Liver (tissue), 9 donors: Measurements from ENCODE around the gene TCERG1. TPM values are rescaled to one million over a fixed set of nuclear protein-coding genes. Genes with fewer than 3 reads are reported as not detected.

Experiments
- DNase-seq: peaks from one replicate; pipeline ENCODE4 v3.0.0-alpha.2; 2017; ENCODE audit warnings: low spot score
- H3K27ac ChIP-seq, 2 donors: one replicate each; pipeline ENCODE4 v1.7.0; 2013; ENCODE audit warnings: inconsistent platforms in 2 of 2, low read length in 2 of 2, control low read depth in 1 of 2, low read depth in 1 of 2, mild to moderate bottlenecking in 1 of 2
- H3K27me3 ChIP-seq, 4 donors: one replicate each; pipeline versions ENCODE4 v1.6.1 to v1.7.0; 2013; ENCODE audit warnings: low read length in 3 of 4, inconsistent platforms in 1 of 4, mild to moderate bottlenecking in 1 of 4, moderate library complexity in 1 of 4; ENCODE audit not compliant: control insufficient read depth in 4 of 4, insufficient read depth in 4 of 4
- H3K36me3 ChIP-seq, 4 donors: one replicate each; pipeline versions ENCODE4 v1.6.1 to v1.7.0; 2013; ENCODE audit warnings: low read length in 3 of 4, mild to moderate bottlenecking in 3 of 4, low read depth in 1 of 4, moderate library complexity in 1 of 4; ENCODE audit not compliant: control insufficient read depth in 4 of 4, insufficient read depth in 3 of 4
- H3K4me1 ChIP-seq, 4 donors: one replicate each; pipeline versions ENCODE4 v1.6.1 to v1.7.0; 2013; ENCODE audit warnings: low read length in 3 of 4, mild to moderate bottlenecking in 3 of 4, moderate library complexity in 1 of 4; ENCODE audit not compliant: control insufficient read depth in 4 of 4, insufficient read depth in 4 of 4
- H3K4me3 ChIP-seq, 3 donors: one replicate each; pipeline versions ENCODE4 v1.6.1 to v1.7.0; 2013; ENCODE audit warnings: low read length in 3 of 3, control low read depth in 1 of 3, low read depth in 1 of 3, mild to moderate bottlenecking in 1 of 3
- H3K9ac ChIP-seq, 2 donors: one replicate each; pipeline ENCODE4 v1.7.0; 2013; ENCODE audit warnings: low read length in 2 of 2, mild to moderate bottlenecking in 2 of 2, moderate library complexity in 2 of 2, control low read depth in 1 of 2, low read depth in 1 of 2
- H3K9me3 ChIP-seq, 4 donors: one replicate each; pipeline versions ENCODE4 v1.6.1 to v1.7.0; 2013; ENCODE audit warnings: low read length in 3 of 4; ENCODE audit not compliant: control insufficient read depth in 4 of 4
- EGR1 ChIP-seq, 2 donors: IDR thresholded peaks; 2 replicates each; pipeline ENCODE4 v1.6.1; 2016 to 2018; ENCODE audit warnings: antibody characterized with exemption in 2 of 2, low read depth in 2 of 2
- FOXA2 ChIP-seq: IDR thresholded peaks from 2 replicates; pipeline ENCODE4 v1.6.1; 2016; ENCODE audit warnings: antibody characterized with exemption
- GABPA ChIP-seq, 2 donors: IDR thresholded peaks in 1 of 2; conservative IDR thresholded peaks in 1 of 2; 2 replicates each; pipeline ENCODE4 v1.6.1; 2016; ENCODE audit warnings: antibody characterized with exemption in 2 of 2, mild to moderate bottlenecking in 1 of 2, moderate library complexity in 1 of 2
- HNF4A ChIP-seq, 2 donors: conservative IDR thresholded peaks; 2 replicates each; pipeline ENCODE4 v1.6.1; 2016; ENCODE audit warnings: antibody characterized with exemption in 2 of 2, mild to moderate bottlenecking in 2 of 2
- HNF4G ChIP-seq: IDR thresholded peaks from 2 replicates; pipeline ENCODE4 v1.6.1; 2016; ENCODE audit warnings: antibody characterized with exemption
- JUND ChIP-seq, 2 donors: IDR thresholded peaks; 2 replicates each; pipeline ENCODE4 v1.6.1; 2016; ENCODE audit warnings: antibody characterized with exemption in 2 of 2
- NR2F2 ChIP-seq: IDR thresholded peaks from 2 replicates; pipeline ENCODE4 v1.6.1; 2016; ENCODE audit warnings: antibody characterized with exemption
- RAD21 ChIP-seq, 2 donors: IDR thresholded peaks; 2 replicates each; pipeline ENCODE4 v1.6.1; 2016; ENCODE audit warnings: antibody characterized with exemption in 2 of 2, mild to moderate bottlenecking in 2 of 2
- RXRA ChIP-seq, 2 donors: IDR thresholded peaks; 2 replicates each; pipeline ENCODE4 v1.6.1; 2017 to 2018; ENCODE audit warnings: antibody characterized with exemption in 2 of 2, mild to moderate bottlenecking in 1 of 2
- WGBS: extraction: QIAGEN DNeasy Blood & Tissue Kit; methylation state at CpG from one replicate; pipeline ENCODE4 v1.1.7; 2013; 5-methylcytosine and 5-hydroxymethylcytosine counted together
- polyA plus RNA-seq, 2 donors: library from polyadenylated mRNA; stranded (reverse) in 1 of 2; unstranded in 1 of 2; fragments of 200-250 nt in 1 of 2; fragments of >200 nt in 1 of 2; fragmentation: Nextera tagmentation in 1 of 2; extraction: Ambion mirVana in 1 of 2; gene quantifications; one replicate each; pipeline versions ENCODE4 v1.2.1 to v1.2.3, GENCODE V29; 2013 to 2015
- total RNA-seq, 2 donors: library from RNA; depleted of rRNA; stranded (reverse); fragments of >200 nt; gene quantifications; one replicate each; pipeline ENCODE4 v1.2.3, GENCODE V29; 2014
- TF ChIP-seq, protein P1 (sequence below): fragments of 150-350 bp; IDR thresholded peaks from 2 replicates; pipeline ENCODE4 v1.5.1; 2017; ENCODE audit warnings: improper control_type of control experiment, low read depth, low read length; ENCODE audit not compliant: missing input control
- TF ChIP-seq, protein P2 (sequence below): IDR thresholded peaks from 2 replicates; pipeline ENCODE4 v1.6.1; 2016; ENCODE audit warnings: antibody characterized with exemption
- TF ChIP-seq, protein P3 (sequence below): IDR thresholded peaks from 2 replicates; pipeline ENCODE4 v1.6.1; 2016; ENCODE audit warnings: antibody characterized with exemption, mild to moderate bottlenecking
- TF ChIP-seq, protein P4 (sequence below): IDR thresholded peaks from 2 replicates; pipeline ENCODE4 v1.6.1; 2016; ENCODE audit warnings: antibody characterized with exemption
- TF ChIP-seq, protein P5 (sequence below): IDR thresholded peaks from 2 replicates; pipeline ENCODE4 v1.6.1; 2016; ENCODE audit warnings: antibody characterized with exemption
- donor health status: healthy.
- donor health status: healthy.
- donor health status: healthy.
- donor health status: healthy.
- donor health status: healthy.

The TCERG1 gene
- total and polyA plus RNA-seq, 4 donors = 7.8 to 26.6 (median 16.0) TPM

DNA sequence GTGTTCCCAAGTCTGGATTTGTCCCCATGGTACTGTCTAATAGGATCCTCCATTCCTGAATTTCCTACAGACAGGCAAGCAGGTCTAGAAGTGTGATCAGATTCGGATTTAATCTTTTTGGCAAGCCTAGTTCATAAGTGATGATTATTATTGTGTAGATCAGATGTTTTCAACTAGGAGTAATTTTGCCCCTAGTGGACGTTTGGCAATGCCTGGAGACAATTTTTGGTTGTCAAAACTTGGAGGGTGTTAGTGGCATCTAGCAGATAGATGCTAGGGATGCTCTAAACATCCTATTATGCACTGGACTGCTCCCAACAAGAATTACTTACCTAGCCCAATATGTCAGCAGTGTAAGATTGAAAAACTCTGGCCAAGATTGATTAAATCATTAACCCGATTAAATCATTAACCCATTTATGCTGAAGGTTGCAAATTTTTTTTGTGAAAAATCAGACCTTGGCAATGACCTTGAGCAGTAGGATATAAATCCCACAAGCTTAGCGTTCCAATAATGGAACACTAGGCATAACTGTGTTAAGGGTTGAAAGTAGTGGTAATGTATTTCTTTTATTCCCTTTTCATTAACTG lies 28.2 kb downstream of the TCERG1 start:
- Histone ChIP-seq H3K9ac (no peak overlapping the region), H3K27ac (no peak overlapping the region), H3K4me3 (no peak overlapping the region), H3K36me3 (peaks cover 4 to 38% (median 31%) of the 10 kb centered on the region in 4 donors), H3K4me1 (peaks cover 0 to 2% (median 1%) of the 10 kb centered on the region in 4 donors), H3K9me3 (no peaks in the 10 kb centered on the region), H3K27me3 (no peaks in the 10 kb centered on the region)
- WGBS = 80% methylated on average over 4 of the region's 4 CpGs
- no peak for DNase-seq
- TF ChIP-seq, protein P1, sequence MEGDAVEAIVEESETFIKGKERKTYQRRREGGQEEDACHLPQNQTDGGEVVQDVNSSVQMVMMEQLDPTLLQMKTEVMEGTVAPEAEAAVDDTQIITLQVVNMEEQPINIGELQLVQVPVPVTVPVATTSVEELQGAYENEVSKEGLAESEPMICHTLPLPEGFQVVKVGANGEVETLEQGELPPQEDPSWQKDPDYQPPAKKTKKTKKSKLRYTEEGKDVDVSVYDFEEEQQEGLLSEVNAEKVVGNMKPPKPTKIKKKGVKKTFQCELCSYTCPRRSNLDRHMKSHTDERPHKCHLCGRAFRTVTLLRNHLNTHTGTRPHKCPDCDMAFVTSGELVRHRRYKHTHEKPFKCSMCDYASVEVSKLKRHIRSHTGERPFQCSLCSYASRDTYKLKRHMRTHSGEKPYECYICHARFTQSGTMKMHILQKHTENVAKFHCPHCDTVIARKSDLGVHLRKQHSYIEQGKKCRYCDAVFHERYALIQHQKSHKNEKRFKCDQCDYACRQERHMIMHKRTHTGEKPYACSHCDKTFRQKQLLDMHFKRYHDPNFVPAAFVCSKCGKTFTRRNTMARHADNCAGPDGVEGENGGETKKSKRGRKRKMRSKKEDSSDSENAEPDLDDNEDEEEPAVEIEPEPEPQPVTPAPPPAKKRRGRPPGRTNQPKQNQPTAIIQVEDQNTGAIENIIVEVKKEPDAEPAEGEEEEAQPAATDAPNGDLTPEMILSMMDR = no peak
- TF ChIP-seq HNF4A (conservative IDR thresholded peaks at IDR 0.05) = no peak
- TF ChIP-seq, protein P2, sequence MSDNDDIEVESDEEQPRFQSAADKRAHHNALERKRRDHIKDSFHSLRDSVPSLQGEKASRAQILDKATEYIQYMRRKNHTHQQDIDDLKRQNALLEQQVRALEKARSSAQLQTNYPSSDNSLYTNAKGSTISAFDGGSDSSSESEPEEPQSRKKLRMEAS = no peak

DNA sequence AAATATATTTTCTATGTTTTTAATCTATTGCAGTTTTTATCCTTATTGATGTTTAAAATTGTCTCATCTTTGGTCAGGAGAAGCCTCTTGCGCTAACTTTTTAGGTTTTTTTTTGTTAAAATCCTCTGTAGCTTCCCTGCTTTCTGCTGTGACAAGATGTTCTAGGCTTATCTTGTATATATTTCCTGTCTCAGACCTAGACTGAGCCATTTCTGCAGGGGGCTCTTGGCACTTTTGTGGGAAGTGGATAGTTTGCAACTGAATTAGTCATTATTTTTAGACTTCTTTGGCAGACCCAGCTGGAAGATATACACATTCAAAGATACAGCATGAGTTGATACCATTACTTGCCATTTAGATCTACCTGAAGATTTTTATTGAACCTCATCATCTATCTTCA lies 28.8 kb downstream of the TCERG1 start:
- no peaks in the 10 kb centered on the region for H3K9me3 ChIP-seq
- no peak overlapping the region for H3K4me3 ChIP-seq
- no peaks in the 10 kb centered on the region for H3K27me3 ChIP-seq
- H3K9ac ChIP-seq = no peak overlapping the region
- DNase-seq = no peak
- peaks cover 4 to 35% (median 29%) of the 10 kb centered on the region in 4 donors for H3K36me3 ChIP-seq
- peaks cover 0 to 2% (median 1%) of the 10 kb centered on the region in 4 donors for H3K4me1 ChIP-seq
- WGBS = 80% methylated on average over 1 of the region's 1 CpG
- no peak overlapping the region for H3K27ac ChIP-seq
- TF ChIP-seq FOXA2 = no peak
- TF ChIP-seq, protein P3, sequence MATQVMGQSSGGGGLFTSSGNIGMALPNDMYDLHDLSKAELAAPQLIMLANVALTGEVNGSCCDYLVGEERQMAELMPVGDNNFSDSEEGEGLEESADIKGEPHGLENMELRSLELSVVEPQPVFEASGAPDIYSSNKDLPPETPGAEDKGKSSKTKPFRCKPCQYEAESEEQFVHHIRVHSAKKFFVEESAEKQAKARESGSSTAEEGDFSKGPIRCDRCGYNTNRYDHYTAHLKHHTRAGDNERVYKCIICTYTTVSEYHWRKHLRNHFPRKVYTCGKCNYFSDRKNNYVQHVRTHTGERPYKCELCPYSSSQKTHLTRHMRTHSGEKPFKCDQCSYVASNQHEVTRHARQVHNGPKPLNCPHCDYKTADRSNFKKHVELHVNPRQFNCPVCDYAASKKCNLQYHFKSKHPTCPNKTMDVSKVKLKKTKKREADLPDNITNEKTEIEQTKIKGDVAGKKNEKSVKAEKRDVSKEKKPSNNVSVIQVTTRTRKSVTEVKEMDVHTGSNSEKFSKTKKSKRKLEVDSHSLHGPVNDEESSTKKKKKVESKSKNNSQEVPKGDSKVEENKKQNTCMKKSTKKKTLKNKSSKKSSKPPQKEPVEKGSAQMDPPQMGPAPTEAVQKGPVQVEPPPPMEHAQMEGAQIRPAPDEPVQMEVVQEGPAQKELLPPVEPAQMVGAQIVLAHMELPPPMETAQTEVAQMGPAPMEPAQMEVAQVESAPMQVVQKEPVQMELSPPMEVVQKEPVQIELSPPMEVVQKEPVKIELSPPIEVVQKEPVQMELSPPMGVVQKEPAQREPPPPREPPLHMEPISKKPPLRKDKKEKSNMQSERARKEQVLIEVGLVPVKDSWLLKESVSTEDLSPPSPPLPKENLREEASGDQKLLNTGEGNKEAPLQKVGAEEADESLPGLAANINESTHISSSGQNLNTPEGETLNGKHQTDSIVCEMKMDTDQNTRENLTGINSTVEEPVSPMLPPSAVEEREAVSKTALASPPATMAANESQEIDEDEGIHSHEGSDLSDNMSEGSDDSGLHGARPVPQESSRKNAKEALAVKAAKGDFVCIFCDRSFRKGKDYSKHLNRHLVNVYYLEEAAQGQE = no peak
- TF ChIP-seq, protein P4, sequence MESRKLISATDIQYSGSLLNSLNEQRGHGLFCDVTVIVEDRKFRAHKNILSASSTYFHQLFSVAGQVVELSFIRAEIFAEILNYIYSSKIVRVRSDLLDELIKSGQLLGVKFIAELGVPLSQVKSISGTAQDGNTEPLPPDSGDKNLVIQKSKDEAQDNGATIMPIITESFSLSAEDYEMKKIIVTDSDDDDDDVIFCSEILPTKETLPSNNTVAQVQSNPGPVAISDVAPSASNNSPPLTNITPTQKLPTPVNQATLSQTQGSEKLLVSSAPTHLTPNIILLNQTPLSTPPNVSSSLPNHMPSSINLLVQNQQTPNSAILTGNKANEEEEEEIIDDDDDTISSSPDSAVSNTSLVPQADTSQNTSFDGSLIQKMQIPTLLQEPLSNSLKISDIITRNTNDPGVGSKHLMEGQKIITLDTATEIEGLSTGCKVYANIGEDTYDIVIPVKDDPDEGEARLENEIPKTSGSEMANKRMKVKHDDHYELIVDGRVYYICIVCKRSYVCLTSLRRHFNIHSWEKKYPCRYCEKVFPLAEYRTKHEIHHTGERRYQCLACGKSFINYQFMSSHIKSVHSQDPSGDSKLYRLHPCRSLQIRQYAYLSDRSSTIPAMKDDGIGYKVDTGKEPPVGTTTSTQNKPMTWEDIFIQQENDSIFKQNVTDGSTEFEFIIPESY = no peak
- TF ChIP-seq, protein P5, sequence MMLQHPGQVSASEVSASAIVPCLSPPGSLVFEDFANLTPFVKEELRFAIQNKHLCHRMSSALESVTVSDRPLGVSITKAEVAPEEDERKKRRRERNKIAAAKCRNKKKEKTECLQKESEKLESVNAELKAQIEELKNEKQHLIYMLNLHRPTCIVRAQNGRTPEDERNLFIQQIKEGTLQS = no peak
- no peak for TF ChIP-seq HNF4A (conservative IDR thresholded peaks at IDR 0.05)
- TF ChIP-seq RXRA (IDR thresholded peaks at IDR 0.05) = no peak
- no peak for TF ChIP-seq JUND (IDR thresholded peaks at IDR 0.05)
- TF ChIP-seq EGR1 (IDR thresholded peaks at IDR 0.05; ENCODE audit: low read depth in 2 of 2) = no peak
- TF ChIP-seq RAD21 (IDR thresholded peaks at IDR 0.05) = no peak
- no peak for TF ChIP-seq GABPA (IDR thresholded peaks at IDR 0.05 in 1 of 2, conservative IDR thresholded peaks at IDR 0.05 in 1 of 2)
- no peak for TF ChIP-seq NR2F2
- TF ChIP-seq, protein P1 = no peak
- TF ChIP-seq HNF4G = no peak
- TF ChIP-seq, protein P2 = no peak
